Psoas muscle (tissue), 8 donors: ENCODE measurements around the gene DNAAF5. TPM values are rescaled to one million over a fixed set of nuclear protein-coding genes. Genes with fewer than 3 reads are reported as not detected.

Experiments used
- ATAC-seq, 4 donors: fragments of 200-7000 bp; cut with Tn5 transposase; one replicate each; pipeline ENCODE4 v1.9.1; 2020; ENCODE audit warnings: moderate library complexity in 3 of 4, mild to moderate bottlenecking in 2 of 4
- DNase-seq, 2 donors: peaks; one replicate each; pipeline ENCODE4 v3.0.0-alpha.2; 2020
- H3K27ac ChIP-seq: fragments of 200-600 bp; one replicate; pipeline ENCODE4 v1.8.0; 2022
- H3K27me3 ChIP-seq, 3 donors: fragments of 200-600 bp in 1 of 3; one replicate each; pipeline versions ENCODE4 v1.6.1 to v1.8.0; 2013 to 2022; ENCODE audit warnings: low read length in 2 of 3, mild to moderate bottlenecking in 2 of 3, moderate library complexity in 1 of 3; ENCODE audit not compliant: insufficient read depth in 3 of 3
- H3K36me3 ChIP-seq, 2 donors: fragments of 200-600 bp in 1 of 2; one replicate each; pipeline versions ENCODE4 v1.6.1 to v1.8.0; 2013 to 2022; ENCODE audit warnings: low read depth in 1 of 2, mild to moderate bottlenecking in 1 of 2, moderate library complexity in 1 of 2; ENCODE audit not compliant: insufficient read depth in 1 of 2
- H3K4me1 ChIP-seq: fragments of 200-600 bp; one replicate; pipeline ENCODE4 v1.8.0; 2022
- H3K4me3 ChIP-seq: fragments of 200-600 bp; one replicate; pipeline ENCODE4 v1.8.0; 2022; ENCODE audit warnings: mild to moderate bottlenecking
- H3K9me3 ChIP-seq: fragments of 200-600 bp; one replicate; pipeline ENCODE4 v1.8.0; 2022
- WGBS, 3 donors: extraction: QIAGEN DNeasy Blood & Tissue Kit; methylation state at CpG; one replicate each; pipeline versions ENCODE4 v1.1.6 to v1.1.7; 2013; 5-methylcytosine and 5-hydroxymethylcytosine counted together
- intact Hi-C, 2 donors: fragments of 100-400 bp; cut with DNase I; formaldehyde crosslinking; loops; one replicate each; pipeline versions ENCODE4 v1.11.0 to v1.14.2; 2022
- polyA plus RNA-seq, 3 donors: library from polyadenylated mRNA; stranded (reverse); fragments of 200-250 nt; gene quantifications; one replicate each; pipeline ENCODE4 v1.2.3, GENCODE V29; 2013
- total RNA-seq, 4 donors: library from RNA; stranded (reverse); fragmentation: NEBNext Ultra II Directional in 2 of 4; extraction: Animal tissue kit (Norgen Biotek cat#: 25700) in 2 of 4; gene quantifications; one replicate each; pipeline versions ENCODE4 v1.2.1 to v1.2.4, GENCODE V29; 2021 to 2023
- TF ChIP-seq, protein P1 (sequence below): fragments of 200-600 bp; IDR thresholded peaks from one replicate; pipeline ENCODE4 v1.8.0; 2022; ENCODE audit warnings: antibody characterized with exemption
- donor health status: healthy with polysubstance abuse.
- donor health status: DM: no; HTN: no; CAD: no; lungs with moderate emphysema.
- donor health status: Bipolar disorder and iron deficiency.
- donor health status: healthy.
- donor health status: DM: yes; HTN: yes; CAD: no.
- donor health status: DM: no; HTN: no; CAD: no.
- donor health status: DM: no; HTN: no; CAD: no.
- donor health status: DM: yes; HTN: yes; CAD: no.

The DNAAF5 gene
- total and polyA plus RNA-seq, 7 donors = 9.3 to 26.7 (median 17.8) TPM

DNA sequence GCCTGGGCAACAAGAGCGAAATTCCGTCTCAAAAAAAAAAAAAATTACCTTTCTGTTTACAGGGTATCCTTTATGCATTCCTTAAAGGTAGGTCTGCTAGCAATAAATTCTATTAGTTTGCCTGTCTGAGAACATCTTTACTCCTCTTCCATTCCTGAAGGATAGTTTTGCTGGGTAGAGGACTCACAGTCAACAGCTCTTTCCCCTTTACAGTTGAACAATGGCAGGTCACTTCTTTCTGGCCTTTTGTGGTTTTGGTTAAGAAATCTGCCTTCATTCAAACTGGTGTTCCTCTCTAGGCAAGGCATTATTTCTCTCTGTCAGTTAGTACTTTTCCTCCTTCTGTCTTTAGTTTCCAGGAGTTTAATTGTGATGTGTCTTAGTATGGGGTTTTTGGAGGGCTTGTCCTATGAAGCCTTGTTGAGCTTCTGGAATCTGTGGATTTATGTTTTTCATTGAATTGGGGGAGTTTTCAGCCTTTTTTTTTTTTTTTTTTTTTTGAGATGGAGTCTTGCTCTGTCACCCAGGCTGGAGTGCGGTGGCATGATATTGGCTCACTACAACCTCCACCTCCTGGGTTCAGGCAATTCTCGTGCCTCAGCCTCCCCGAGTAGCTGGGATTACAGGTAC is 4.8 kb upstream of the DNAAF5 start:
- no peak for DNase-seq
- Histone ChIP-seq H3K9me3 (no peaks in the 10 kb centered on the region), H3K4me3 (no peak overlapping the region), H3K4me1 (no peaks in the 10 kb centered on the region), H3K27me3 (no peaks in the 10 kb centered on the region), H3K36me3 (no peaks in the 10 kb centered on the region), H3K27ac (no peak overlapping the region)
- 95 to 97% (median 97%) methylated on average over 5 of the region's 5 CpGs for WGBS, 3 donors
- ATAC-seq = no peak
- intact Hi-C loops = no loop called here
- TF ChIP-seq, protein P1, sequence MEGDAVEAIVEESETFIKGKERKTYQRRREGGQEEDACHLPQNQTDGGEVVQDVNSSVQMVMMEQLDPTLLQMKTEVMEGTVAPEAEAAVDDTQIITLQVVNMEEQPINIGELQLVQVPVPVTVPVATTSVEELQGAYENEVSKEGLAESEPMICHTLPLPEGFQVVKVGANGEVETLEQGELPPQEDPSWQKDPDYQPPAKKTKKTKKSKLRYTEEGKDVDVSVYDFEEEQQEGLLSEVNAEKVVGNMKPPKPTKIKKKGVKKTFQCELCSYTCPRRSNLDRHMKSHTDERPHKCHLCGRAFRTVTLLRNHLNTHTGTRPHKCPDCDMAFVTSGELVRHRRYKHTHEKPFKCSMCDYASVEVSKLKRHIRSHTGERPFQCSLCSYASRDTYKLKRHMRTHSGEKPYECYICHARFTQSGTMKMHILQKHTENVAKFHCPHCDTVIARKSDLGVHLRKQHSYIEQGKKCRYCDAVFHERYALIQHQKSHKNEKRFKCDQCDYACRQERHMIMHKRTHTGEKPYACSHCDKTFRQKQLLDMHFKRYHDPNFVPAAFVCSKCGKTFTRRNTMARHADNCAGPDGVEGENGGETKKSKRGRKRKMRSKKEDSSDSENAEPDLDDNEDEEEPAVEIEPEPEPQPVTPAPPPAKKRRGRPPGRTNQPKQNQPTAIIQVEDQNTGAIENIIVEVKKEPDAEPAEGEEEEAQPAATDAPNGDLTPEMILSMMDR = no peak

DNA sequence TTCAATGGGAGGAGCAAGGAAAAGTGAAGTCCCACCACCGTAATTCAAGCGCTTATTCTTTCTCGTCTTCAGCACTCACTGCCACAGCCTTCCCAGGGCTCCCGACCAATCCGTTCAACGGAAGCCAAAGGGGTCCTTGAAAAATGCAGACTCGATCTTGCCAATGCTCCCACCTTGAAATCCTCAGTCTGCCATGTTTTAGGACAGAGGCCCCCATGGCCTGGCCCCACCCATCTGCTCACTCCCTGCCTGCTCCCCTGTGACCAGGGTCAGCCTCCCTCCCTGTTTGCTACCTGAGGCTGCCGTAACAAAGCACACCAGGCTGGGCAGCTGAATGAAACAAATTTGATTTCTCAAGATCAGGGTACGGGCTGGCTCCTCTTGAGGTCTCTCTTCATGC is 3.0 kb upstream of the DNAAF5 start:
- 95 to 98% (median 96%) methylated on average over 9 of the region's 9 CpGs for WGBS, 3 donors
- Histone ChIP-seq H3K4me3 (no peak overlapping the region), H3K9me3 (no peaks in the 10 kb centered on the region), H3K36me3 (no peaks in the 10 kb centered on the region), H3K4me1 (no peaks in the 10 kb centered on the region), H3K27me3 (no peaks in the 10 kb centered on the region), H3K27ac (no peak overlapping the region)
- TF ChIP-seq, protein P1 = no peak
- ATAC-seq (no peak), DNase-seq (no peak)
- intact Hi-C loops = no loop called here

DNA sequence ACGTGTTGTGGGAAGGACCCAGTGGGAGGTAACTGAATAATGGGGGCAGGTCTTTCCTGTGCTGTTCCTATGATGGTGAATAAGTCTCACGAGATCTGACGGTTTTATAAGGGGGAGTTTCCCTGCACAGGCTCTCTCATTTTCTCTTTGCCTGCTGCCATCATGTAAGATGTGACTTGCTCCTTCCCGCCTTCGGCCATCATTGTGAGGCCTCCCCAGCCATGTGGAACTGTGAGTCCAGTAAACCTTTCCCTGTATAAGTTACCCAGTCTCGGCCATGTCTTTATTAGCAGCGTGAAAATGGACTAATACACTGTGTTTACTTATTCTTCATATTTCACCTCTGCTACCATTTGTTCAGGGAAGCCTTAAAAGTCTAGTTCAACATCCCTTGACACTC is 2.2 kb upstream of the DNAAF5 start:
- Histone ChIP-seq H3K9me3 (no peaks in the 10 kb centered on the region), H3K4me1 (no peaks in the 10 kb centered on the region), H3K4me3 (no peak overlapping the region), H3K36me3 (no peaks in the 10 kb centered on the region), H3K27ac (no peak overlapping the region), H3K27me3 (no peaks in the 10 kb centered on the region)
- DNase-seq (no peak), ATAC-seq (no peak)
- intact Hi-C loops = no loop called here
- 88 to 93% (median 91%) methylated on average over 7 of the region's 7 CpGs for WGBS, 3 donors
- TF ChIP-seq, protein P1 = no peak

DNA sequence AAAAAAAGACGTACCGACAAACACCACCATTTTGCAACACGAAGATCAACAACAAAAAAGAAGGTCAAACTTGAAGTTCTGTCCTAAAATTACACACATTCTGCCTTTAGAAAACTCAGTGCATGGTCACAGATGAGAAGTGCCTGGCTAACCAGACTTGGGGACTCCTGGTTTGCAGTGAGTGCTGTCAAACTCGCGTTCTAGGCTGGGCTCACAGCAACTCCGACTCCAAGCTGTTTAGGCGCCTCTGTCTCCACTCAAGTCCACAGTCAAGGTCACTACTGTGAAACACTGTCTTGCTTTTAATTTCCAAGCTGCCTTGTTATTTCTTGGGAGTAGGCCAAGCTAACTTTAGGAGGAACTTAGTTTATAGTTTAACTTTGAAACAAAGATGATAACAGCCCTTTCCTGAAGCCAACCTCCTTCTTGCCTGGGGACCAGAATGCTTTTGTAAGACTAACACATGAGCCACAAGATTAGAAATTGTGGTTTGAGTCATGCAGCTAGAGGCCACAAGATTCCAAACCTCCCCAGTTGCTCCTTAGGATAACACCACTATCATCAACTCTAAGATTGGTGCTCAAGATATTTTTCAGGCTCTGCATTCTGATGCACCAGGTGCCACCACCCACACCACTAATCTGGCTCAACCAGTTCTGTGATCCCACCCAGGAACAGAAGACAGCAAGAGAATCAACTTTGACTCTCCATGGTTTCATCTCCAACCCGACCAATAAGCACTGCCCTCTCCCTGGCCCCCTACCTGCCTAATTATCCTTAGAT is 1.1 kb upstream of the DNAAF5 start:
- ATAC-seq = no peak
- 94 to 95% (median 95%) methylated on average over 6 to 8 of the region's 8 CpGs for WGBS, 3 donors
- H3K4me1 ChIP-seq = peaks cover 6% of the 10 kb centered on the region
- no peak for DNase-seq
- peaks cover 0 to 3% of the 10 kb centered on the region in 2 donors for H3K36me3 ChIP-seq
- peak overlapping the region; percentile 81 for H3K4me3 ChIP-seq
- TF ChIP-seq, protein P1 = no peak
- intact Hi-C loops = loop anchor here in 1 of 2 donors (5.0 kb wide), 1 partner anchor 203 kb away; no protein-coding TSS in a partner anchor
- H3K27me3 ChIP-seq = no peaks in the 10 kb centered on the region
- H3K27ac ChIP-seq = no peak overlapping the region
- H3K9me3 ChIP-seq = no peaks in the 10 kb centered on the region
